Coronary artery (tissue), 2 donors: Measurements from ENCODE around the gene SERPINA10.
"Not testable (repeated sequence)": the region's sequence is repeated elsewhere in the genome, so short reads cannot be mapped to it uniquely, and the experiment has no call there.

Experiments used
- DNase-seq: peaks from one replicate; pipeline ENCODE4 v3.0.0-alpha.2; 2017; ENCODE audit warnings: low spot score
- H3K27ac ChIP-seq, 2 donors: fragments of 200-600 bp; sonication (generic); one replicate each; pipeline ENCODE4 v1.5.1; 2016 to 2019
- H3K4me3 ChIP-seq: fragments of 200-600 bp; sonication (generic); 2 replicates; pipeline ENCODE4 v1.5.1; 2016; ENCODE audit warnings: mild to moderate bottlenecking, moderate library complexity
- CTCF ChIP-seq: fragments of 200-600 bp; sonication (generic); IDR thresholded peaks from one replicate; pipeline ENCODE4 v1.5.1; 2019; ENCODE audit warnings: antibody characterized with exemption

Gene SERPINA10

GRCh38 chr14:94306047-94306978 lies 13.2 kb upstream of the SERPINA10 start:
- H3K27ac ChIP-seq = no peak overlapping the region
- TF ChIP-seq CTCF = no peak

DNA sequence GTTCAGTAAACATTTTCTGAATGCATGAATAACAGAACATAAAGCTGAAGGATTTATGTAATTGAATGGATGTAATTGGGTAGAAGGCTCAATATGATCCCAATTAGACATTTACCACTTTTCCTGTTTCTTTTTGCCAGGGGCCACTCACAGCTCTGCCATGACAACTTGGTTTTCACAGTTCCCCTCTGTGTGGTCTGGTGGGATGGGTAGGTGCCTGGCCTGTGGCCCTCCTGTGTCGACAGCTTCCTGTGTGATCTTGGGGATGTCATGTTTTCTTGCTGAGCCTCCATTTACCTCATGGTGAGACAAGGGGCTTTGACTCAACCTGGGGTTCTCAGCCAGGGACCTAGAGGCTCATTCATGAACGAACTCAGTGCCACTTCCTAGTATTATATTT lies 12.6 kb upstream of the SERPINA10 start:
- Histone ChIP-seq H3K27ac (no peak overlapping the region), H3K4me3 (no peak overlapping the region)
- no peak for DNase-seq
- no peak for TF ChIP-seq CTCF

More at GRCh38 chr14:94306047-94306978, 13.2 kb upstream of the SERPINA10 start:
- no peak overlapping the region for H3K4me3 ChIP-seq
- DNase-seq = no peak

GRCh38 chr14:94304243-94304642 lies 11.2 kb upstream of the SERPINA10 start:
- H3K4me3 ChIP-seq = no peak overlapping the region
- no peak overlapping the region for H3K27ac ChIP-seq
- DNase-seq = no peak
- no peak for TF ChIP-seq CTCF

DNA sequence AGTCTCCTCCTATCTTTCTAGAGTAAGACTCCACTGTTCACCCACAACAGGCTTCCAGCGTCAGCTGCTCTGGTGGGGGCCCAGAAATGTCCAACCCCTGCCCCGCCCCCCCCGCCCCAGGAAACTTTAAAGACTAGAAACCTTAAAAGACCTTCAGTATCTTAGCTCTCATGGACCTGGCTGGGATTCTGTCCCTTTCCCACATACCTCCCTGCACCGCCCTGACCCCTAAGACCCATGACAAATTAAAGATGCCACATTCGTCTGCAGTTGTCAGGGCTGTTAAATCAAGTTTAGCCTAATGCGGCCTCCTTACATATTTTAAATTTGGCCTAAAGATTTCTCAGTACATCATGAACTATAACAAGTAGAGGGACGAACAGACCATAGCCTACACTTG lies 10.0 kb upstream of the SERPINA10 start:
- TF ChIP-seq CTCF = no peak

GRCh38 chr14:94298130-94298529 lies 5.1 kb upstream of the SERPINA10 start:
- no peak overlapping the region for H3K27ac ChIP-seq
- H3K4me3 ChIP-seq = no peak overlapping the region
- no peak for DNase-seq
- no peak for TF ChIP-seq CTCF

More for the DNA sequence above, 10.0 kb upstream of the SERPINA10 start:
- Histone ChIP-seq H3K4me3 (no peak overlapping the region), H3K27ac (no peak overlapping the region)
- DNase-seq = no peak

GRCh38 chr14:94296181-94296545 lies 3.1 kb upstream of the SERPINA10 start:
- H3K4me3 ChIP-seq, H3K27ac ChIP-seq, DNase-seq: not testable (repeated sequence)

GRCh38 chr14:94295360-94296180 lies 2.5 kb upstream of the SERPINA10 start:
- peak overlapping the region in 1 of 2 donors; percentile 7 for H3K27ac ChIP-seq
- no peak for TF ChIP-seq CTCF
- DNase-seq = no peak
- H3K4me3 ChIP-seq = no peak overlapping the region
